Adipocyte (in vitro differentiated cells): ENCODE results near the gene AGBL1.

ENCODE experiments used
- DNase-seq: peaks from one replicate; pipeline ENCODE4 v3.0.0-alpha.2; 2015; ENCODE audit warnings: low read depth
- H3K27me3 ChIP-seq: replicated peaks from 2 replicates; pipeline ENCODE4 v1.7.0; 2013; ENCODE audit warnings: mild to moderate bottlenecking, low read length, moderate library complexity; ENCODE audit not compliant: control insufficient read depth, insufficient read depth
- H3K36me3 ChIP-seq: 2 replicates; pipeline ENCODE4 v1.7.0; 2013; ENCODE audit warnings: low read length, mild to moderate bottlenecking, moderate library complexity; ENCODE audit not compliant: control insufficient read depth, insufficient read depth, severe bottlenecking
- H3K4me1 ChIP-seq: 2 replicates; pipeline ENCODE4 v1.7.0; 2013; ENCODE audit warnings: mild to moderate bottlenecking, low read length, moderate library complexity; ENCODE audit not compliant: control insufficient read depth, insufficient read depth
- H3K4me3 ChIP-seq: 2 replicates; pipeline ENCODE4 v1.7.0; 2013; ENCODE audit warnings: mild to moderate bottlenecking, low read length, moderate library complexity
- H3K9ac ChIP-seq: 2 replicates; pipeline ENCODE4 v1.7.0; 2013; ENCODE audit warnings: mild to moderate bottlenecking, low read length, moderate library complexity
- H3K9me3 ChIP-seq: 2 replicates; pipeline ENCODE4 v1.7.0; 2013; ENCODE audit warnings: mild to moderate bottlenecking, low read length, moderate library complexity; ENCODE audit not compliant: control insufficient read depth

Gene AGBL1

GRCh38 chr15:86382341-86382740 is 302.7 kb downstream of the AGBL1 start:
- no peak for DNase-seq

GRCh38 chr15:86383611-86384010 is 303.9 kb downstream of the AGBL1 start:
- no peak overlapping the region for H3K4me3 ChIP-seq

More at GRCh38 chr15:86382341-86382740, 302.7 kb downstream of the AGBL1 start:
- Histone ChIP-seq H3K36me3 (no peaks in the 10 kb centered on the region), H3K4me1 (no peaks in the 10 kb centered on the region), H3K9ac (no peak overlapping the region), H3K9me3 (no peaks in the 10 kb centered on the region), H3K4me3 (no peak overlapping the region), H3K27me3 (no peaks in the 10 kb centered on the region)

GRCh38 chr15:86384186-86384585 is 304.5 kb downstream of the AGBL1 start:
- H3K4me3 ChIP-seq: no peak overlapping the region
- no peaks in the 10 kb centered on the region for H3K4me1 ChIP-seq
- H3K27me3 ChIP-seq: no peaks in the 10 kb centered on the region
- no peaks in the 10 kb centered on the region for H3K9me3 ChIP-seq
- H3K9ac ChIP-seq: no peak overlapping the region
- H3K36me3 ChIP-seq: no peaks in the 10 kb centered on the region
- DNase-seq: no peak

More at GRCh38 chr15:86383611-86384010, 303.9 kb downstream of the AGBL1 start:
- H3K9me3 ChIP-seq: no peaks in the 10 kb centered on the region
- no peaks in the 10 kb centered on the region for H3K4me1 ChIP-seq
- no peak overlapping the region for H3K9ac ChIP-seq
- no peaks in the 10 kb centered on the region for H3K27me3 ChIP-seq
- DNase-seq: no peak
- H3K36me3 ChIP-seq: no peaks in the 10 kb centered on the region

- H3K9ac ChIP-seq: no peak overlapping the region
Measured at GRCh38 chr15:86392296-86392695, 312.6 kb downstream of the AGBL1 start.

GRCh38 chr15:86392874-86393273 is 313.2 kb downstream of the AGBL1 start:
- H3K9me3 ChIP-seq: no peaks in the 10 kb centered on the region
- no peak overlapping the region for H3K9ac ChIP-seq
- DNase-seq: no peak
- H3K4me1 ChIP-seq: no peaks in the 10 kb centered on the region
- no peaks in the 10 kb centered on the region for H3K36me3 ChIP-seq
- H3K27me3 ChIP-seq: no peaks in the 10 kb centered on the region
- no peak overlapping the region for H3K4me3 ChIP-seq

More at GRCh38 chr15:86392296-86392695, 312.6 kb downstream of the AGBL1 start:
- DNase-seq: no peak
- Histone ChIP-seq H3K9me3 (no peaks in the 10 kb centered on the region), H3K27me3 (no peaks in the 10 kb centered on the region), H3K4me1 (no peaks in the 10 kb centered on the region), H3K36me3 (no peaks in the 10 kb centered on the region), H3K4me3 (no peak overlapping the region)

GRCh38 chr15:86394866-86395265 is 315.2 kb downstream of the AGBL1 start:
- Histone ChIP-seq H3K4me3 (no peak overlapping the region), H3K36me3 (no peaks in the 10 kb centered on the region), H3K4me1 (no peaks in the 10 kb centered on the region), H3K9ac (no peak overlapping the region), H3K9me3 (no peaks in the 10 kb centered on the region), H3K27me3 (no peaks in the 10 kb centered on the region)
- no peak for DNase-seq

GRCh38 chr15:86399041-86399954 is 319.6 kb downstream of the AGBL1 start:
- H3K9ac ChIP-seq: no peak overlapping the region
- H3K27me3 ChIP-seq: no peaks in the 10 kb centered on the region
- H3K9me3 ChIP-seq: no peaks in the 10 kb centered on the region
- H3K4me3 ChIP-seq: no peak overlapping the region
- no peaks in the 10 kb centered on the region for H3K4me1 ChIP-seq
- DNase-seq: no peak
- H3K36me3 ChIP-seq: no peaks in the 10 kb centered on the region

- H3K4me1 ChIP-seq: no peaks in the 10 kb centered on the region
- no peak overlapping the region for H3K9ac ChIP-seq
- no peak for DNase-seq
- H3K27me3 ChIP-seq: no peaks in the 10 kb centered on the region
- no peaks in the 10 kb centered on the region for H3K36me3 ChIP-seq
- H3K9me3 ChIP-seq: no peaks in the 10 kb centered on the region
- H3K4me3 ChIP-seq: no peak overlapping the region
Measured at GRCh38 chr15:86403221-86403620, 323.6 kb downstream of the AGBL1 start.

- Histone ChIP-seq H3K9me3 (no peaks in the 10 kb centered on the region), H3K36me3 (no peaks in the 10 kb centered on the region), H3K27me3 (no peaks in the 10 kb centered on the region), H3K4me3 (no peak overlapping the region), H3K4me1 (no peaks in the 10 kb centered on the region), H3K9ac (no peak overlapping the region)
- DNase-seq: no peak
Measured at GRCh38 chr15:86403914-86404583, 324.4 kb downstream of the AGBL1 start.

- no peak for DNase-seq
- H3K36me3 ChIP-seq: no peaks in the 10 kb centered on the region
- no peaks in the 10 kb centered on the region for H3K4me1 ChIP-seq
Measured at GRCh38 chr15:86408261-86408660, 328.6 kb downstream of the AGBL1 start.

GRCh38 chr15:86411916-86412315 is 332.2 kb downstream of the AGBL1 start:
- Histone ChIP-seq H3K4me3 (no peak overlapping the region), H3K9me3 (no peaks in the 10 kb centered on the region), H3K9ac (no peak overlapping the region), H3K36me3 (no peaks in the 10 kb centered on the region), H3K27me3 (no peaks in the 10 kb centered on the region), H3K4me1 (no peaks in the 10 kb centered on the region)
- DNase-seq: no peak

More at GRCh38 chr15:86408261-86408660, 328.6 kb downstream of the AGBL1 start:
- Histone ChIP-seq H3K9me3 (no peaks in the 10 kb centered on the region), H3K27me3 (no peaks in the 10 kb centered on the region), H3K4me3 (no peak overlapping the region), H3K9ac (no peak overlapping the region)
